Measurements from ENCODE around the gene CYP27C1. TPM values are rescaled to one million over a fixed set of nuclear protein-coding genes. Genes with fewer than 3 reads are reported as not detected.
A peak's percentile ranks its signal among the peaks of the same experiment; 100 is the strongest.
"Not testable (repeated sequence)": the region's sequence is repeated elsewhere in the genome, so short reads cannot be mapped to it uniquely, and the experiment has no call there.

CYP27C1 gene
- total RNA-seq, 4 donors from 2014 or later, result 0.95 to 4.6 (median 1.6) TPM

DNA sequence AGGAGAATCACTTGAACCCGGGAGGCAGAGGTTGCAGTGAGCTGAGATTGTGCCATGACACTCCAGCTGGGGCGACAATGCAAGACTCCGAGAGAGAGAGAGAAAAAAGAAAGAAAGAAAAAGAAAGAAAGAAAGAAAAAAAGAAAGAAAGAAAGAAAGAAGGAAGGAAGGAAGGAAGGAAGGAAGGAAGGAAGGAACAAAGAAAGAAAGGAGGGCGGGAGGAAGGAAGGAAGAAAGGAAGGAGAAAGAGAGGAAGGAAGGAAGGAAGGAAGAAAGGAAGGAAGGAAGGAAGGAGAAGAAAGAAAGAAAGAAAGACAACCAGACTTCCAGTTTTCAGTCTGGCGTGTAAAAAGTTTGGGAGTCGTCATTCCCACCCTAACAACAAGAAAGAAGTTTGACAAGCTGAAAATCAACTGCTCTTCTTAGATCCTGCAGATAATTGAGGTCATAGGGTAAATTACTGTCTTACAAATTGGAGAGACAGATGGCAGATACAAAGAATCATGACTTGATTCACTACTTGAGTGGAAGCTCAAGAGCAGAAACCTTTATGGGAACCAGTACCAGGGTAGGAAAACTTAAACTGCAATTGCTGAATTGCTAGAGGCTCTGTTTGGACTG lies 15.1 kb upstream of the CYP27C1 start:
- 93% methylated on average over 3 to 6 of the region's 6 CpGs for WGBS, 2 donors
- no peak for DNase-seq

DNA sequence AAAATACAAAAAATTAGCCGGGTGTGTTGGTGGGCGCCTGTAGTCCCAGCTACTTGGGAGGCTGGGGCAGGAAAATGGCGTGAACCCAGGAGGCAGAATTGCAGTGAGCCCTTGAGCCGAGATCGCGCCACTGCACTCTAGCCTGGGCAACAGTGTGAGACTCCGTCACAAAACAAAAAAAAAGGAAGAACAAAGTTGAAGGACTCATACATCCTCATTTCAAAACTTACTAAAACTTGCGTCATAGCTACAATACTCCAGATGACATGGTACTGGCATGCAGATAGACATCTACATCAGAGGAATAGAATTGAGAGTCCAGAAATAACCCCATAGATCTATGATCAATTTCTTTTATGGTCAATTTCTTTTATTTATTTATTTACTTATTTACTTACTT lies 13.6 kb upstream of the CYP27C1 start:
- no peaks in the 10 kb centered on the region for H3K27me3 ChIP-seq
- no peaks in the 10 kb centered on the region for H3K36me3 ChIP-seq
- intact Hi-C loops (cut with DNase I), result no loop called here
- TF ChIP-seq, protein P1, sequence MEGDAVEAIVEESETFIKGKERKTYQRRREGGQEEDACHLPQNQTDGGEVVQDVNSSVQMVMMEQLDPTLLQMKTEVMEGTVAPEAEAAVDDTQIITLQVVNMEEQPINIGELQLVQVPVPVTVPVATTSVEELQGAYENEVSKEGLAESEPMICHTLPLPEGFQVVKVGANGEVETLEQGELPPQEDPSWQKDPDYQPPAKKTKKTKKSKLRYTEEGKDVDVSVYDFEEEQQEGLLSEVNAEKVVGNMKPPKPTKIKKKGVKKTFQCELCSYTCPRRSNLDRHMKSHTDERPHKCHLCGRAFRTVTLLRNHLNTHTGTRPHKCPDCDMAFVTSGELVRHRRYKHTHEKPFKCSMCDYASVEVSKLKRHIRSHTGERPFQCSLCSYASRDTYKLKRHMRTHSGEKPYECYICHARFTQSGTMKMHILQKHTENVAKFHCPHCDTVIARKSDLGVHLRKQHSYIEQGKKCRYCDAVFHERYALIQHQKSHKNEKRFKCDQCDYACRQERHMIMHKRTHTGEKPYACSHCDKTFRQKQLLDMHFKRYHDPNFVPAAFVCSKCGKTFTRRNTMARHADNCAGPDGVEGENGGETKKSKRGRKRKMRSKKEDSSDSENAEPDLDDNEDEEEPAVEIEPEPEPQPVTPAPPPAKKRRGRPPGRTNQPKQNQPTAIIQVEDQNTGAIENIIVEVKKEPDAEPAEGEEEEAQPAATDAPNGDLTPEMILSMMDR (IDR thresholded peaks at IDR 0.05), result no peak
- TF ChIP-seq POLR2A (IDR thresholded peaks at IDR 0.05), result no peak
- H3K4me3 ChIP-seq, result no peak overlapping the region
- H3K27ac ChIP-seq, result no peak overlapping the region
- 77 to 94% methylated on average over 4 to 8 of the region's 8 CpGs for WGBS, 2 donors
- H3K4me1 ChIP-seq, result no peaks in the 10 kb centered on the region
- DNase-seq, result no peak
- peaks cover 0 to 4% (median 4%) of the 10 kb centered on the region in 3 donors for H3K9me3 ChIP-seq

More for the DNA sequence above, 15.1 kb upstream of the CYP27C1 start:
- Histone ChIP-seq H3K4me1 (no peaks in the 10 kb centered on the region), H3K27ac (no peak overlapping the region), H3K36me3 (no peaks in the 10 kb centered on the region), H3K4me3 (no peak overlapping the region), H3K27me3 (no peaks in the 10 kb centered on the region), H3K9me3 (peaks cover 0 to 4% (median 4%) of the 10 kb centered on the region in 3 donors)
- TF ChIP-seq, protein P1 (IDR thresholded peaks at IDR 0.05), result no peak
- no peak for TF ChIP-seq POLR2A (IDR thresholded peaks at IDR 0.05)
- intact Hi-C loops (cut with DNase I), result no loop called here

- intact Hi-C loops (cut with DNase I), result no loop called here
- Histone ChIP-seq H3K4me3 (no peak overlapping the region), H3K9me3 (peaks cover 0 to 3% (median 0%) of the 10 kb centered on the region in 3 donors), H3K36me3 (no peaks in the 10 kb centered on the region), H3K4me1 (peaks cover under 1 to 13% (median 10%) of the 10 kb centered on the region in 3 donors), H3K27ac (no peak overlapping the region), H3K27me3 (no peaks in the 10 kb centered on the region)
- TF ChIP-seq POLR2A (IDR thresholded peaks at IDR 0.05), result no peak
- TF ChIP-seq, protein P1 (IDR thresholded peaks at IDR 0.05), result no peak
- 70 to 86% methylated on average over 6 of the region's 6 CpGs for WGBS, 2 donors
- no peak for DNase-seq
Measured at GRCh38 chr2:127231130-127231865, 11.2 kb upstream of the CYP27C1 start.

GRCh38 chr2:127229555-127229954 lies 9.5 kb upstream of the CYP27C1 start:
- Histone ChIP-seq H3K4me1 (peaks cover 5 to 27% (median 21%) of the 10 kb centered on the region in 3 donors), H3K27me3 (no peaks in the 10 kb centered on the region), H3K36me3 (no peaks in the 10 kb centered on the region), H3K9me3 (peaks cover 0 to 3% (median 0%) of the 10 kb centered on the region in 3 donors), H3K27ac (no peak overlapping the region), H3K4me3 (no peak overlapping the region)
- WGBS, 2 donors, result 87 to 95% methylated on average over 3 of the region's 4 CpGs
- TF ChIP-seq, protein P1 (IDR thresholded peaks at IDR 0.05), result no peak
- no peak for TF ChIP-seq POLR2A (IDR thresholded peaks at IDR 0.05)
- DNase-seq, result no peak
- intact Hi-C loops (cut with DNase I), result no loop called here

GRCh38 chr2:127228102-127228501 lies 8.0 kb upstream of the CYP27C1 start:
- TF ChIP-seq, protein P1 (IDR thresholded peaks at IDR 0.05), result no peak
- no peak for TF ChIP-seq POLR2A (IDR thresholded peaks at IDR 0.05)
- intact Hi-C loops (cut with DNase I), result no loop called here
- no peaks in the 10 kb centered on the region for H3K27me3 ChIP-seq
- H3K4me1 ChIP-seq, result peaks cover 5 to 27% (median 21%) of the 10 kb centered on the region in 3 donors
- DNase-seq, result no peak
- H3K36me3 ChIP-seq, result no peaks in the 10 kb centered on the region
- H3K9me3 ChIP-seq, result peaks cover 0 to 3% (median 0%) of the 10 kb centered on the region in 3 donors
- no peak overlapping the region for H3K27ac ChIP-seq
- H3K4me3 ChIP-seq, result no peak overlapping the region
- 46 to 62% methylated on average over 5 of the region's 5 CpGs for WGBS, 2 donors

DNA sequence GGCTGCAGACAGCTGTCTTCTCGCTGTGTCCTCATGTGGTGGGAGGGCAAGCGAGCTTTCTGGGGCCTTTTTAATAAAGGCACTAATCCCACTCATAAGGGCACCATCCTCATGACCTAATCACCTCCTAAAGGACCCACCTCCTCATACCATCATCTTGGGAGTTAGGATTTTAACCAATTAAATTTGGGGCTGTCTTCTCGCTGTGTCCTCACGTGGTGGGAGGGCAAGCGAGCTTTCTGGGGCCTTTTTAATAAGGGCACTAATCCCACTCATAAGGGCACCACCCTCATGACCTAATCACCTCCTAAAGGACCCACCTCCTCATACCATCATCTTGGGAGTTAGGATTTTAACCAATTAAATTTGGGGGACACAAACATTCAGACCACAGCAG lies 7.2 kb upstream of the CYP27C1 start:
- Histone ChIP-seq H3K4me3 (peak overlapping the region in 1 of 4 donors; percentile 46), H3K4me1 (peaks cover 5 to 27% (median 21%) of the 10 kb centered on the region in 3 donors), H3K27ac (peak overlapping the region; percentile 45 to 58 (median 57))
- DNase-seq; H3K9me3 ChIP-seq; H3K36me3 ChIP-seq; H3K27me3 ChIP-seq; intact Hi-C loops (cut with DNase I): not testable (repeated sequence)
- WGBS, 2 donors, result 93 to 96% methylated on average over 5 of the region's 5 CpGs
